Tibial artery (tissue), 4 donors: ENCODE data around the gene KAT8.
A peak's percentile ranks its signal among the peaks of the same experiment; 100 is the strongest.

ENCODE experiments used
- DNase-seq, 2 donors: peaks; one replicate each; pipeline ENCODE4 v3.0.0-alpha.2; 2019
- H3K27ac ChIP-seq, 2 donors: fragments of 200-600 bp; sonication (generic) in 1 of 2; 1 replicate in 1 of 2; 2 replicates in 1 of 2; pipeline ENCODE4 v1.5.1; 2018 to 2019; ENCODE audit warnings: mild to moderate bottlenecking in 1 of 2
- H3K27me3 ChIP-seq, 2 donors: fragments of 200-600 bp; sonication (generic) in 1 of 2; one replicate each; pipeline versions ENCODE4 v1.5.1 to v1.6.0; 2016 to 2019
- H3K36me3 ChIP-seq, 3 donors: fragments of 200-600 bp; sonication (generic) in 2 of 3; one replicate each; pipeline ENCODE4 v1.5.1; 2016 to 2019; ENCODE audit warnings: mild to moderate bottlenecking in 2 of 3
- H3K4me1 ChIP-seq, 4 donors: fragments of 200-600 bp; sonication (generic) in 2 of 4; 1 replicate in 3 of 4; 2 replicates in 1 of 4; pipeline ENCODE4 v1.5.1; 2016 to 2019
- H3K4me3 ChIP-seq, 2 donors: fragments of 200-600 bp; sonication (generic) in 1 of 2; 1 replicate in 1 of 2; 2 replicates in 1 of 2; pipeline ENCODE4 v1.5.1; 2018 to 2019; ENCODE audit warnings: mild to moderate bottlenecking in 2 of 2
- H3K9me3 ChIP-seq, 3 donors: fragments of 200-600 bp; sonication (generic) in 1 of 3; one replicate each; pipeline ENCODE4 v1.5.1; 2016 to 2019
- CTCF ChIP-seq, 2 experiments: fragments of 200-600 bp in 1 of 2; fragments of 450-650 bp in 1 of 2; IDR thresholded peaks; one replicate each; pipeline ENCODE4 v1.5.1; 2017 to 2019; ENCODE audit warnings: antibody characterized with exemption in 2 of 2, mild to moderate bottlenecking in 1 of 2, moderate library complexity in 1 of 2
- intact Hi-C: fragments of 100-400 bp; cut with DNase I; formaldehyde crosslinking; loops from one replicate; pipeline ENCODE4 v1.15.0; 2023; ENCODE audit warnings: low total_unique reads

KAT8 gene

GRCh38 chr16:31113121-31114120, 4.0 kb upstream of the KAT8 start:
- H3K27ac ChIP-seq, result peak overlapping the region; percentile 20 to 43
- H3K4me1 ChIP-seq, result peaks cover 0 to 40% (median 15%) of the 10 kb centered on the region in 4 donors
- no peaks in the 10 kb centered on the region for H3K9me3 ChIP-seq
- no peak for TF ChIP-seq CTCF (IDR thresholded peaks at IDR 0.05)
- H3K36me3 ChIP-seq, result peaks cover 19 to 37% (median 33%) of the 10 kb centered on the region in 3 donors
- intact Hi-C loops, result no loop called here
- no peak overlapping the region for H3K4me3 ChIP-seq
- no peak for DNase-seq
- no peaks in the 10 kb centered on the region for H3K27me3 ChIP-seq

- Histone ChIP-seq H3K4me1 (peaks cover 0 to 40% (median 15%) of the 10 kb centered on the region in 4 donors), H3K27me3 (no peaks in the 10 kb centered on the region), H3K4me3 (no peak overlapping the region), H3K27ac (no peak overlapping the region), H3K9me3 (no peaks in the 10 kb centered on the region), H3K36me3 (peaks cover 19 to 42% (median 33%) of the 10 kb centered on the region in 3 donors)
- intact Hi-C loops, result no loop called here
- DNase-seq, result no peak
- TF ChIP-seq CTCF (IDR thresholded peaks at IDR 0.05), result no peak
Measured at GRCh38 chr16:31114468-31114867, 3.0 kb upstream of the KAT8 start.

GRCh38 chr16:31118223-31119155, 1.0 kb downstream of the KAT8 start:
- peaks cover 0 to 23% (median 15%) of the 10 kb centered on the region in 4 donors for H3K4me1 ChIP-seq
- no peak for TF ChIP-seq CTCF (IDR thresholded peaks at IDR 0.05)
- no peaks in the 10 kb centered on the region for H3K27me3 ChIP-seq
- intact Hi-C loops, result no loop called here
- H3K27ac ChIP-seq, result peak overlapping the region; percentile 92 to 96
- no peak for DNase-seq
- H3K36me3 ChIP-seq, result peaks cover 36 to 46% (median 36%) of the 10 kb centered on the region in 3 donors
- H3K4me3 ChIP-seq, result peak overlapping the region; percentile 75 to 84
- H3K9me3 ChIP-seq, result no peaks in the 10 kb centered on the region

DNA sequence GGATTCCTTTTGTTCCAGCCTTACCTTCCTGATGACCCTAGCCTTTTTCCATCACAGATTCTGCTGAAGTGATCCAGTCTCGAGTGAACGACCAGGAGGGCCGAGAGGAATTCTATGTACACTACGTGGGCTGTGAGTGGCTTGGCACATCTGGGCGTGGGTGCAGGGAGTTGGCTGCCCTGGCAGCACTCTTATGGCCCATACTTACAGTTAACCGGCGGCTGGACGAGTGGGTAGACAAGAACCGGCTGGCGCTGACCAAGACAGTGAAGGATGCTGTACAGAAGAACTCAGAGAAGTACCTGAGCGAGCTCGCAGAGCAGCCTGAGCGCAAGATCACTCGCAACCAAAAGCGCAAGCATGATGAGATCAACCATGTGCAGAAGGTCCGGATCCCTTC, 2.7 kb downstream of the KAT8 start:
- no peak for DNase-seq
- intact Hi-C loops, result no loop called here
- no peak overlapping the region for H3K4me3 ChIP-seq
- H3K9me3 ChIP-seq, result no peaks in the 10 kb centered on the region
- no peak for TF ChIP-seq CTCF (IDR thresholded peaks at IDR 0.05)
- peak overlapping the region in 1 of 2 donors; percentile 96 for H3K27ac ChIP-seq
- H3K4me1 ChIP-seq, result peaks cover 0 to 20% (median 15%) of the 10 kb centered on the region in 4 donors
- H3K36me3 ChIP-seq, result peaks cover 36 to 60% (median 52%) of the 10 kb centered on the region in 3 donors
- no peaks in the 10 kb centered on the region for H3K27me3 ChIP-seq

- Histone ChIP-seq H3K4me1 (peaks cover 0 to 22% (median 0%) of the 10 kb centered on the region in 4 donors), H3K9me3 (no peaks in the 10 kb centered on the region), H3K36me3 (peaks cover 65 to 94% (median 78%) of the 10 kb centered on the region in 3 donors), H3K27me3 (no peaks in the 10 kb centered on the region), H3K27ac (no peak overlapping the region), H3K4me3 (no peak overlapping the region)
- TF ChIP-seq CTCF (IDR thresholded peaks at IDR 0.05), result no peak
- intact Hi-C loops, result no loop called here
- DNase-seq, result no peak
Measured at GRCh38 chr16:31125844-31126243, 8.4 kb downstream of the KAT8 start.
